Chondrocyte (in vitro differentiated cells): ENCODE measurements around the gene ACVR1. TPM values are rescaled to one million over a fixed set of nuclear protein-coding genes. Genes with fewer than 3 reads are reported as not detected.
A peak's percentile ranks its signal among the peaks of the same experiment; 100 is the strongest.

Experiments used
- DNase-seq: peaks from one replicate; pipeline ENCODE4 v3.0.0; 2021; ENCODE audit warnings: mixed read lengths, low spot score
- H3K27ac Mint-ChIP-seq: one replicate; pipeline ENCODE4 v1.8.0; 2021; ENCODE audit warnings: mild to moderate bottlenecking, moderate library complexity, mixed read lengths; ENCODE audit not compliant: unreplicated experiment
- H3K27me3 Mint-ChIP-seq: 2 replicates; pipeline ENCODE4 v1.8.0; 2021; ENCODE audit warnings: low read depth, mixed read lengths
- H3K36me3 Mint-ChIP-seq: 2 replicates; pipeline ENCODE4 v1.8.0; 2021; ENCODE audit warnings: low read depth, mixed read lengths
- H3K4me1 Mint-ChIP-seq: 2 replicates; pipeline ENCODE4 v1.8.0; 2021; ENCODE audit warnings: low read depth, mild to moderate bottlenecking, mixed read lengths
- H3K4me3 Mint-ChIP-seq: one replicate; pipeline ENCODE4 v1.8.0; 2021; ENCODE audit warnings: mild to moderate bottlenecking, moderate library complexity, mixed read lengths; ENCODE audit not compliant: unreplicated experiment
- H3K9me3 Mint-ChIP-seq: 2 replicates; pipeline ENCODE4 v1.8.0; 2021; ENCODE audit warnings: low read depth, mixed read lengths
- total RNA-seq: library from RNA; stranded (reverse); gene quantifications from 3 replicates; pipeline ENCODE4 v1.2.1, GENCODE V29; 2021
- TF ChIP-seq, protein P1 (sequence below): fragments of 200-600 bp; sonication (generic); IDR thresholded peaks from 2 replicates; pipeline ENCODE4 v1.5.0; 2021; ENCODE audit warnings: antibody characterized with exemption, mild to moderate bottlenecking, moderate library complexity

Gene ACVR1
- total RNA-seq, 1 donor from 2014 or later = 81.7 TPM

DNA sequence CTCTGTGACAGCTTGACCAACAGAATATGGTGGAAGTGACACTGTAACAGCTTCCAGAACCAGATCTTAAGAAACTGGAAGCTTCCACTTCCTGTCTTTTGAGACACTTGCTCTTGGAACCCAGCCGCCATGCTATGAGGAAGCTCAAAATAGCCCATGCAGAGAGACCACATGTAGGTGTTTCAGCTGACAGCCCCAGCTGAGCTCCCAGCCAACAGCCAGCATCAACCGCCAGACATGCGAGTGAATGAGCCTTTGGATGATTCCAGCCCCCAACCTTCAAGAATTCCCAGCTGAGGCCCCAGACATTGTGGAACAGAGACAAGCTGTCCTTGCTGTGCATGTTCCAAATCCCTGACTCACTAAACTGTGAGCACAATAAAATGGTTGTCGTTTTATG, 27.9 kb downstream of the ACVR1 start:
- TF ChIP-seq, protein P1, sequence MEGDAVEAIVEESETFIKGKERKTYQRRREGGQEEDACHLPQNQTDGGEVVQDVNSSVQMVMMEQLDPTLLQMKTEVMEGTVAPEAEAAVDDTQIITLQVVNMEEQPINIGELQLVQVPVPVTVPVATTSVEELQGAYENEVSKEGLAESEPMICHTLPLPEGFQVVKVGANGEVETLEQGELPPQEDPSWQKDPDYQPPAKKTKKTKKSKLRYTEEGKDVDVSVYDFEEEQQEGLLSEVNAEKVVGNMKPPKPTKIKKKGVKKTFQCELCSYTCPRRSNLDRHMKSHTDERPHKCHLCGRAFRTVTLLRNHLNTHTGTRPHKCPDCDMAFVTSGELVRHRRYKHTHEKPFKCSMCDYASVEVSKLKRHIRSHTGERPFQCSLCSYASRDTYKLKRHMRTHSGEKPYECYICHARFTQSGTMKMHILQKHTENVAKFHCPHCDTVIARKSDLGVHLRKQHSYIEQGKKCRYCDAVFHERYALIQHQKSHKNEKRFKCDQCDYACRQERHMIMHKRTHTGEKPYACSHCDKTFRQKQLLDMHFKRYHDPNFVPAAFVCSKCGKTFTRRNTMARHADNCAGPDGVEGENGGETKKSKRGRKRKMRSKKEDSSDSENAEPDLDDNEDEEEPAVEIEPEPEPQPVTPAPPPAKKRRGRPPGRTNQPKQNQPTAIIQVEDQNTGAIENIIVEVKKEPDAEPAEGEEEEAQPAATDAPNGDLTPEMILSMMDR = no peak
- Mint-ChIP-seq H3K9me3 (no peaks in the 10 kb centered on the region), H3K4me1 (peaks cover 67% of the 10 kb centered on the region), H3K4me3 (no peak overlapping the region), H3K27me3 (no peaks in the 10 kb centered on the region), H3K36me3 (peaks cover 13% of the 10 kb centered on the region), H3K27ac (no peak overlapping the region)
- no peak for DNase-seq

DNA sequence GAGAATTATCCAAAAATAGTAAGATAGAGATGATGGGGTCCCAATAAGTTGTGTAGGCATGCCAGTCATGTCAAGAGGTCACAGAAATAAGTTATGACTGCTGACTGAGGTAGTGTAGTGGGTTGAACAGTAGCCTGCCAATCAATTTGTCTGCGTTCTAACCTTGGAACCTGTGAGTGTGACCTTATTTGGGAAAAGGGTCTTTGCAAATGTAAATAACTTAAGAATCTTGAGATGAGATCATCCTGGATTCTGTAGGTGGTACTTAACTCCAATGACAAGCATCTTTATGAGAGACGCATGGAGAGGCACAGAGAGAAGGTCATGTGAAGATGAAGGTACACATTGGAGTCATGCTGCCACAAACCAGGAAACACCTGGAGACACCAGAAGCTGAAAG, 31.0 kb downstream of the ACVR1 start:
- Mint-ChIP-seq H3K9me3 (no peaks in the 10 kb centered on the region), H3K36me3 (peaks cover 10% of the 10 kb centered on the region), H3K4me3 (no peak overlapping the region), H3K4me1 (peaks cover 70% of the 10 kb centered on the region), H3K27ac (no peak overlapping the region), H3K27me3 (no peaks in the 10 kb centered on the region)
- TF ChIP-seq, protein P1 = no peak
- DNase-seq = no peak

GRCh38 chr2:157843935-157844334, 32.2 kb downstream of the ACVR1 start:
- peaks cover 74% of the 10 kb centered on the region for H3K4me1 Mint-ChIP-seq

GRCh38 chr2:157843081-157843480, 33.0 kb downstream of the ACVR1 start:
- Mint-ChIP-seq H3K4me1 (peaks cover 83% of the 10 kb centered on the region), H3K27me3 (no peaks in the 10 kb centered on the region), H3K36me3 (peaks cover 6% of the 10 kb centered on the region), H3K9me3 (no peaks in the 10 kb centered on the region), H3K4me3 (no peak overlapping the region), H3K27ac (peak overlapping the region; percentile 9)
- TF ChIP-seq, protein P1 = no peak
- DNase-seq = no peak

More at GRCh38 chr2:157843935-157844334, 32.2 kb downstream of the ACVR1 start:
- H3K27ac Mint-ChIP-seq = peak overlapping the region; percentile 69
- no peaks in the 10 kb centered on the region for H3K27me3 Mint-ChIP-seq
- no peak overlapping the region for H3K4me3 Mint-ChIP-seq
- no peaks in the 10 kb centered on the region for H3K9me3 Mint-ChIP-seq
- DNase-seq = no peak
- peaks cover 6% of the 10 kb centered on the region for H3K36me3 Mint-ChIP-seq
- TF ChIP-seq, protein P1 = no peak

- Mint-ChIP-seq H3K4me1 (peaks cover 86% of the 10 kb centered on the region), H3K4me3 (no peak overlapping the region), H3K27me3 (no peaks in the 10 kb centered on the region), H3K27ac (peak overlapping the region; percentile 65), H3K36me3 (peaks cover 6% of the 10 kb centered on the region), H3K9me3 (no peaks in the 10 kb centered on the region)
- TF ChIP-seq, protein P1 = no peak
- no peak for DNase-seq
Measured at GRCh38 chr2:157842106-157842879, 33.8 kb downstream of the ACVR1 start.
